CD4-positive, alpha-beta T cell treated with Interleukin-1 beta for 1 hour (primary cell): ENCODE results near the gene EPG5.
"Not testable (repeated sequence)": the region's sequence is repeated elsewhere in the genome, so short reads cannot be mapped to it uniquely, and the experiment has no call there.

Experiments used
- DNase-seq, 2 donors: peaks; one replicate each; pipeline ENCODE4 v3.0.0-alpha.2; 2020 to 2022

The EPG5 gene

DNA sequence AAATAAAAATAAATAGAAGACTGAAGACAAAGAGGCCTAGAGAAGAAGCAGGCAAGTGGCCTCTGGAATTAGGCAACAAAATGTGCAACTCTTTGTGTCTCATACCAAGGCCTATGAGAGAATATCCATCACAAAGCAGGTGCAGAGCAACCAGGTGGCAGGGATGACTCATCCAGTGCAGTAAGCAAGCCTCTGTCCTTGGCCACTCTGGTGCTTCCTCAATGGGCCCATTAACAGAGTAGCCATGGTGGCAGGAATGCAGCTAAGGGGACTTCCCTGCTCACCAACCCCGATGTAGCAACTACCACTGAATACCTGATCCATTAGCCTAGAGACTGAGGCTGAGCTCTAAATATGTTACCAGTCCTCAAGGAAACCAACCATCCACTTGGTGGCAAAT, 11.0 kb upstream of the EPG5 start:
- DNase-seq, result no peak

DNA sequence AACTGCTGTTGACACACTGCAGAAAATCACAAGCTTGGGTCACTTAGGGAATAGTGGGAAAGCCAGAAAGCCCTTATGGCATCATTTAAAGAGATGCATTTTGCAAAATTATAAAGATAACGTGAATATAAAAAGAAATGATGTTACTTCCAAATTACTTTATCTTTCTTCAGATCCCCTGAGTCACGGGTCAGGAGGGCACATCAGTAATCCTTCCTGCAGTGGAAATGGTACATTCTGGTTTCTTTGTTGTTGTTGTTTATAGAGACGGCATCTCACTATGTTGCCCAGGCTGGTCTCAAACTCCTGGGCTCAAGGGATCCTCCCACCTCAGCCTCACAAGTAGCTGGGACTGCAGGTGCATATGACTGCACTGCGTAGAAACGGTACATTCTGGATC, 9.8 kb upstream of the EPG5 start:
- DNase-seq, result no peak

DNA sequence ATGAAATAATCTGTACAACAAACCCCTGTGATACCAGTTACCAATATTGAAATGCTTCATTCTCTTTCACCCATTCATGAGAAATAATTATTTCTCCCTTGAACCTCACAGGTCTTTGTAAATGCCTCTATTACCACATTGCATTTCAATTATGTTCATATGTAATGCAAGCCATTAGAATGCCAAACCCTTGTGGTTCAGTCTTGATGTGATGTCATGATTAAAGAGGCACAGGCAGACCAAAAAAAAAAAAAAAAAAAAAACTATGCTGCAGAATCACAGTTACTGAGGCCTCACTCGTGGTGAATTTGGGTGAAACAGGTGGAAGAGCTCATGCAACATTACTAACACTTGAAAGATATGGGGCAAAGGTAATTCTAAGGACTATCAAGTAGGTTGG, 9.4 kb upstream of the EPG5 start:
- no peak for DNase-seq

DNA sequence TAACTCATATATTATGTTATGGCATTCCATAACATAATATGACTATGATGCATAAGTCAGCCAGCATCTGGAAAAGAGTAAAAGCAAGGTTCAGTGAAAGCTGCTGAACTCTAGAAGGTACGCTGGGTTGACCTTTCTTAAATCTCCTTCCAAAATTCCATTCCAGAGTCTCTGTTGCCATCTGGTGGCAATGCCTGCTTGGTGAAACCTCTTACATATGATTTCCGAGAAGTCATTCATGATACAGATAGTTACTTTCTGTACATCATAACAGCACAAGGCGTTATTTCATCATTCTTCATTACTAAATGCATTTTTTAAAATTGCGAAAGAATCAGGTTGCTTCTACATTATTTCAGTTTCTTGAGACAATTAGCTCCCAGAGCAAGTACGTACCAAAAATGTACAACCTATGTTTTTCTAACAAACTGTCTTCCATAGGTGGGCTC, 7.0 kb upstream of the EPG5 start:
- peak; percentile 68 to 80 for DNase-seq

DNA sequence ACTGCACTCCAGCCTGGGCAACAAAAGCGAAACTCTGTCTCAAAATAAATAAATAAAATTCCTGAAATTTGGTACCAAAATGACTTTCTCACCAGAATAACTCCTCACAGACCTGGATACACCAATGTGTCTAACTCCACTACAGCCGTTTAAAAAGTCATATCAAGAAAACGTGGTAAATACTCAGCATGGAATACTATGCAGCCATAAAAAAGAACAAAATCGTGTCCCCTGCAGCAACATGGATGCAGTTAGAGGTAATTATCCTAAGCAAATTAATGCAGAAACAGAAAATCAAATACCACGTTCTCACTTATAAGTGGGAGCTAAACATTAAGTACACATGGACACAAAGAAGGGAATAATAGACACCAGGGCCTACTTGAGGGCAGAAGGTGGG, 2.2 kb downstream of the EPG5 start:
- DNase-seq, result not testable (repeated sequence)

DNA sequence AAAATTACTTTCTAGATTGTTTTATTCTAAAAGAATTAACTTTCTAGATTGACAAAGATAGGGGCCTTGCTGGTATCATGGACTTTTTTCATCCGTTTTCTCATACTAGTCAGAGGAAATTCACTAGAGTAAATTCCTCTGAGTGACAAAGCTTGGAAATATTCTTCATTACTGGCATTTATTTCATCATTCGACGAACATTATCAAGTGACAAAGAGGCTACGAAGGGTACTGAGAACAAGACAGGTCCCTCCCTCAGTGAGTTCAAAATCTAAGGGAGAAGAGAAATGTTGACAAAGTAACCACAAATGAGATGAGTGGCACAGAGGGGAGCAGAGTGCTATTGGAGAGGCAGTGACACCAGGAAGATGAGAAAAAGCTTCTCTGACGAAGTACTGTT, 4.3 kb downstream of the EPG5 start:
- peak; percentile 4 to 34 for DNase-seq

DNA sequence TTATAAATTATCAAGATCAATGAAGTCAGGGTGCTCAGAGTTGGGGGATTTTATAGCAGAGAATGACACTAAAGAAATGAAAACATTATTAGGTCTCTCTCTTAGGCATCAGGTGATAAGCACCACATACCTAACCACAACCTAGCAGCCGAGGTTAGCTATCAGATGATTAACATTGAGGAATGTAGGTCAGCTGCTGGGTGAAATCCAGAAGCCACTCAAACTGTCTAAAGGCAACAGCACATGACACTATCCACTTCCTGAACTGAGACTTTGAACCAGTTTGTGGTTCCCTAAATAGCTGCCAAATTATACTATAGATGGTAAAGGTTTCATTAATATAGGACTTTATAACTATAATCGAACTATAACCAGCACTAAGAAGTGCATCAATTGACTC, 4.7 kb downstream of the EPG5 start:
- peak; percentile 41 to 78 for DNase-seq

DNA sequence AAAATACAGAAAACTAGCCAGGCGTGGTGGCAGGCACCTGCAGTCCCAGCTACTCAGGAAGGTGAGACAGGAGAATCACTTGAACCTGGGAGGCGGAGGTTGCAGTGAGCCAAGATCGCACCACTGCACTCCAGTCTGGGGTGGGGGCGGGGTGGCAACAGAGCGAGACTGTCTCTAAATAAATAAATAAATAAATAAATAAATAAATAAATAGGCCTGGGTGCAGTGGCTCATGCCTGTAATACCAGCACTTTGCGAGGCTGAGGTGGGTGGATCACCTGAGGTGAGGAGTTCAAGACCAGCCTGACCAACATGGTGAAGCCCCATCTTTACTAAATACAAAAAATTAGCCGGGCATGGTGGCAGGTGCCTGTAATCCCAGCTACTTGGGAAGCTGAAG, 7.6 kb downstream of the EPG5 start:
- not testable (repeated sequence) for DNase-seq

DNA sequence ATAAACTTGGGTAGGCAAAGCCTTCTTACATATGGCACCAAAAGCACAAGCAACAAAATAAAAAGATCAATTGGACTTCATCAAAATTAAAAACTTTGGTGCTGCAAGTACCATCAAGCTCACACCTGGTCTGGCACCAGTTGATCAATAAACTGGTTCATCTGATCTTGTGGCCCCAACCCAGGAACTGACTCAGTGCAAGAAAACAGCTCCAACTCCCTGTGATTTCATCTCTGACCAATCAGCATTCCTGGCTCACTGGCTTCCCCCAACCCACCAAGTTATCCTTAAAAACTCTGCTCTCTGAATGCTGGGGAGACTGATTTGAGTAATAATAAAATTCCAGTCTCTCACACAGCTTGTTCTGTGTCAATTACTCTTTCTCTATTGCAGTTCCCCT, 8.4 kb downstream of the EPG5 start:
- DNase-seq, result no peak

DNA sequence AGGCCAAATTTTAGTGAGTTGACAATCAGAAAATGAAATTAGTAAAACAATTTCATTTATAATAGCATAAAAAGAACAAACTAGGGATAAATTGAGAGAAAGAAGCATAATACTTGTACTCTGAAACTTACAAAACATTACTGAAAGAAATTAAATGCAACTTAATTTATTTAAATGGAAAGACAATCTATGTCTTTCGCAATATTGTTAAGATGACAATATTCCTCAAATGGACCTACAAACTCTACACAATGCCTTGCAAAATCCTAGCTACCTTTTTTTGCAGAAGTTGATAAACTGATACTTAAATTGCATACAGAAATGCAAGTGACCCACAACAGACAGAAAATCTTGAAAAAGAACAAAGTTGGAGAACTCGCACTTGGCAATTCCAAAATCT, 9.1 kb downstream of the EPG5 start:
- no peak for DNase-seq

DNA sequence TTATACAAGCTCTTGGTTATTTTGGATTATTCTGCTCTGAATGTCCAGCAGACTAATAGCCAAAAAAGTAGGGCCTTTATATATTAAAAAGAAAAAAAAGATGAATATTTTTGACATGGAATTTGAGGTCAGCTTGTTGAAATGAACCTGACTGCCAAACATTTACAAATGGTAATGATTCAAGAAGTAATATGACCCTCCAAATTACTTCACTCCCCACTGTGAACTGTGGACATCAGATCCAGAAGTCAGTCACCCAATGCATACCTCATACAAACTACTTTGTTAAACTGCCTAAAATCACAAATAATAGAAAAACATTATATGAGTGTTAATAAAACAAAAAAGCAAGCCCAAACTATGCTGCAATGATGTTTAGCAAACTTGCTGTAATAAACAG, 10.0 kb downstream of the EPG5 start:
- no peak for DNase-seq

DNA sequence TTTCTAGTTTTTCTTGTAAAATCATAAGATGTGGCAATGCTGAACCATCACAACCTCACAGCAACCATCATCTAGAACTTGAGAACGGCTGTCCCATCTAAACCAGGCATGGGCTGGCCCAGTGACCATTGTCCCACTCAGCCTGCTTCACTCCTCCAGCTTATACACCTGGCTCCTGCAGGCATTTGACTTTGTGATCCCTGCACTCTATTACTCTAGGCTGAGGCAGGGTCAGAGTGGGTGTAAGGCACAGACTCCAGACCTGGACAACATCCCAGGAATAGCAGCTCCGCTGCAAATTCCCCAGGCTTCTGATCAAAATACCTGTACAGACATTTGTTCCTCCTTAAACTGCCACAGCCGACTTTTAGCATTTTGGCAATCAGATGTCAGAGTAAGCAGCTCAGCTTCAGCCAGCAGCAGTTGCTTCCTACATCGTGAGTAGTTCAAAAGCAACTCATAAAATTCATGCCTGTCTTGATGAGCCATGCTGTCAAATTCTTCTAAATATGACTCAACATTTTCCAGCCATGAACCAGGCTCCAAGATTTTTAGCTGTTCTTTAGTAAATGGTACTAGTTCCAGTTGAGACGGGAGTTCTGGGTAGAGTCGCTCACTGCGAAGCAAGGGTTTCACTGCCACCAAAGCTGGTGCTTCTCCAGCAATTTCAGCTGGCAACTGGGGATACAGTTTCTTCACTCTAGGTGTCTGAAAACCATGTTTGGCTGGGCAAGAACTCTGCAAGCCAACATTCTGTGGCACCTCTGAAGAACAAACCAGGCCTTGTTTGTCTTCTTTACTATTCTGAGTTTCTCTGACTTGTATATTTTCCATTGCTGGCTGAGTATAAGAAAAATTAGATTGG, 12.8 kb downstream of the EPG5 start:
- no peak for DNase-seq

DNA sequence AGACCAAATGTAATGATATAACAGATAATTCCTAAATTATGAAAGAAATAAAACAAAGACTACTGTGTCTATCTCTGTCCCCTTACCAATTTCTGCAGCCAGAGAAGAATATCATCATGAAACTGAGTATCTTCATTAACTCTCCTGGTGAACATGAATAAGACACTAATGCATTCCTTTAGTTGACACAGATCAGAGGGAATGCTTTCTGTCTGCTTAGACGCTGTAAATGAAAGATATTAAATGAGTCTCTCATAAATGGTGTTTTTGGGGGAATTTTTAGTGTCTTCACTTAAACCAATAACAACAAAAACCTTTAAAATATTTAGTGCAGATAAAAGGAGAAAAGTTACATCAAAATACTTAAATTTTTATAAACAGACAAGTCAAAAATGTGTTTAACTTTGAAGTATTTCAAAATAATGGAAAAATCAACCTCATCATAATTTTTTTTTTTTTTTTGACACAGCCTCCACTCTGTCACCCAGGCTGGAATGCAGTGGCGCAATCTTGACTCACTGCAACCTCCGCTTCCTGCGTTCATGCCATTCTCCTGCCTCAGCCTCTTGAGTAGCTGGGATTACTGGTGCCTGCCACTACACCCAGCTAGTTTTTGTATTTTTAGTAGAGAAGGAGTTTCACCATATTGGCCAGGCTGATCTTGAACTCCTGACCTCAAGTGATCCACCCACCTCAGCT, 16.0 kb downstream of the EPG5 start:
- peak in 1 of 2 donors; percentile 15 for DNase-seq

DNA sequence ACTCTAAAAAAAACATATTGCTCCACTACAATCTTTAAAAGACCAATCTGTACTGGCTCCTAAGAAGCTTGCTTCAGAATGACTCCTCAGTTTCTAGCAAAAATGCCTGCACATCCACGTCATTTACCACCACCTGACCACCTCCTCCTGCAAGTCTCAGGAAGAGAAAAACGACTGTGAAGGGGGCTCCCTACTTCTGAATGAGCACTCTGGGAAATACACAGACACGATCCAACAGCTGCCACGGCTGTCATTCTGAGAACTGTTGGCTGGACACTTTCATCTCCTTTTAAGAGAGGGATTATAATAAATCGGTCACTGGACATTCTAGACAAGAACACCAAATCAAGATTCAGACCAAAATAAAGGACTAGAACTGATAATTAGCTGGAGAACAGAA, 21.5 kb downstream of the EPG5 start:
- no peak for DNase-seq

DNA sequence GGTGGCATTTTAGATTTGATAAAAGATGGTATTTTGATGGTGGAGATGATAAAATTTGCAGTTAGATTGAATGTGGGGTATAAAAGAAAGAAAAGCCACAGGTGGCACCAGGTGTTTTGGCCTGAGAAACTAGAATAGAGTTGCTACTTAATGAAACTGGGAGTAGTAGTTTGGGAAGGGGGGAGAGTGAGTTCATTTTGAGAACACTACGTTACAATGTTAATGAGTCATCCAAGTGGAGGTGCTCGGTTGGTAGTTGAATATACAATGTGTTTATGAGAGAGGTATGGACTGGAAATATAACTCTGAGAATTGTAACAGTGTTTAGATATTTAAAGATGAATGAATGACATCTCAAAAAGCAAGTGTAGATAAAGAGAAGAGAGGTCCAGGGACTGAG, 26.4 kb downstream of the EPG5 start:
- no peak for DNase-seq

DNA sequence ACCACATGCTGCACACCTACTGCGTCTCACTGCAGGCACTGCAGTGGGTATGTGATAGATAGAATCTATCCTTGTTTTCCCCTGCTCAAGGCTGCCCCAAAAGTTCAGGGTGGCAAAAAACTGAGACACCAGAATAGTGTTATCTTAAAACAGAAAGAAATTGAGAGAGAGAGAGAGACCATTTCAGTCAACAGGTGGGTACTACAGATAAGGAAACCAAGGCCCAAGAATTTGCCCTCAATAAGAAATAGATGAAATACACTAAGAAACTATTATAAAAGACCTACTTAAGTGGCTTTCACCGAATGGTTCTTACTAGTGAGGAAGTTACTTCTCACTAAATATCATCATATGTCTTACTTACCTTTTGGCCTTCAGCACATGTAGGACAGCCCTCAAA, 27.9 kb downstream of the EPG5 start:
- DNase-seq, result no peak

DNA sequence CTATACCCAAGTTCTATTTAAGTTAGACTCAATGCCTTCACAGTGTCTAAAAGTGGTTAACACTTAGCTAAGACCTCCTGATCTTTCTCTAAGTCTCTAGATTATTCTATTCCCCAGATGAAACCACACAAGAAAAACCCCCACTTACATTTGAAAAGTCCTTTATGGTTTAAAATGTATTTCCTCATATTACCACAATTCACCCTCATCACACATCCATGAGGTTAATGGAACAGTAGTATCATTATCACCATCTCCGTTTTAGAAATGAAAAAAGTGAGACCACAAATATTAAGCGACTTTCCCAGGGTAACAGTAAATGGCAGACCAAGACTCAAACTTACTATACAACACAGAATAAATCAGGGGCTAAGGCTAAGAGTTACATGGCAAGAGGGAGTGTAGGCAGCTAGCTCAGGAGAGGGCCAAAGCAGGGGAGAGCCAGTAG, 28.6 kb downstream of the EPG5 start:
- DNase-seq, result peak in 1 of 2 donors; percentile 56

DNA sequence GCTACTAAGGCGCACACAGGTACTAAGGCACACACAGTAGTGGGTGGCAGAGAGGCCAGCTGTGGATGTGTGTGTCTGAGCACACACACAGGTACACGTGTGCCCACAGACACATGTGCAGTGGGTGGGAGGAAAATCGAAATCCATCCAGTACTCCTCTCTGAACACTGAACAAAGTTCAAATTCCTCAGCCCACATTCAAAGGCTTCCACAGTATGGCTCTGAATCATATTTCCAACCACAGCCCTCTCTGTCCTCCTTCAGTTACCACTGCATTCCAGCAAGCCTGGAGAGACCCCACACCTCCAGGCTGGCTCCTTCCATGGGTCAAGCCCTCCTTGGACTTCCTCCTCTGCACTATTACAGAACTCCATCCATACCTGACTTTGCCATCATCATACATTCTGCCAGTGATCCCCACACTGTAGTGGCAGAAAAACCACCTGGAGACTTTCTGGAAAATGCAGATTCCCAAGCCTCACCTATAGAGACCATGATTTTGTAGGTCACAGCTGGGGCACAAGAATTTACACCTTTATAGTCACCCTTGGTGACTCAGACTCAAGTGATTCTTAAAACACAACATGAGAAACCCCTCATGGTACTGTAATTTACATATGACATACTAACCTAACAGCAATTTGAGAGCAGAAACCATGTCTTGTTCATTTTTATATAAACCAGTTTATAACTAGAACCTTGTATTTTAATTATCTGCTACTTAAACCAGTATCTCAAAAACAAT, 31.4 kb downstream of the EPG5 start:
- DNase-seq, result no peak

DNA sequence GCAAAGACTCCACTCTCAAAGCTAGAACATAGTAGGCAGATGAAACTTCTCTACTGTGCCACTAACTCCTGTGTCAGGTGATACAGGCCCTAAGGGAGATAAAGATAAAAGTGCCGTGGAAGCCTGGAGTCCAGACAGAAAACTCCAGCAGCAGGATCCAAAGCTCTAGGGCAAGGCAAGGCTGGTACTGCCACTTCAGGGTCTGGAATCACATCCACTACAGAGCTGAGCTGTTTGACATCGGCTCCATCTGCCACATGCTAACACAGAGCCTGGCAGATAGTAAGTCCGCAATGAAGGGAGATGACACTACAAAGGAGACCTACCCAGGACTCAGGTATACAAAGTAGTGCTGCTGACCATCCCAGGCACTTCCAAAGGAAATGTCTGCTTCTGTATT, 34.4 kb downstream of the EPG5 start:
- DNase-seq, result no peak

DNA sequence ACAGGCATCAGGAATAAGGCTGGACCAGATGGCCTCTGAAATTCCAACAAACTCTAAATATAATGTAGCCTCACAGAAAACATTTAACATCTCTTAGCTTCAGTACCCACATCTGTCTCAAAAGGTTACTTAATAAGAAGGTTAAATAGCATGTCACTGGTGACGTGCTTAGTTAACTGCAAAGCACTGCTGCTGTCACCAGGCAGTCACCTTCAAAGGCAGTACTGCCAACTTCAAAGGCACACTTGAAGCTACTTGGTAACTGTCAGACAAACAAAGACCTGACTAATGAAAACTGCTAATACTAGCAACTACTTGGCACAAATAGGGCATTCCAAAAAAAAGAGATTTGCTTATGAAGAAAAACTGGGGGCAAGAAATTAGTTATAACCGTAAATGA, 36.2 kb downstream of the EPG5 start:
- no peak for DNase-seq

DNA sequence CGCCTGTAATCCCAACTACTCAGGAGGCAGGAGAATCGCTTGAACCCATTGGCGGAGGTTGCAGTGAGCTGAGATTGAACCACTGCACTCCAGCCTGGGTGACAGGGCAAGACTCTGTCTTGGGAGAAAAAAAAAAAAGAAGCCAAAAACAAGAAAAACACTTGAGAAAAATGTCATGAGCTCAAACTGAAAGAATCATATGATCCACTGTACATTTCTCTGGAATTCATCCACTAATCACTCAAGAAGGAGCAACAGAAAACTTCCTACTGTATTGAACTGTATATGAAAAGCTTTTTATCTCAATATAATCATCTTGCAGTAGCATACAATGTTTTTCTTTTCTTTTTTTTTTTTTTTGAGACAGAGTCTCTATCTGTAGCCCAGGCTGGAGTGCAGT, 40.4 kb downstream of the EPG5 start:
- no peak for DNase-seq

DNA sequence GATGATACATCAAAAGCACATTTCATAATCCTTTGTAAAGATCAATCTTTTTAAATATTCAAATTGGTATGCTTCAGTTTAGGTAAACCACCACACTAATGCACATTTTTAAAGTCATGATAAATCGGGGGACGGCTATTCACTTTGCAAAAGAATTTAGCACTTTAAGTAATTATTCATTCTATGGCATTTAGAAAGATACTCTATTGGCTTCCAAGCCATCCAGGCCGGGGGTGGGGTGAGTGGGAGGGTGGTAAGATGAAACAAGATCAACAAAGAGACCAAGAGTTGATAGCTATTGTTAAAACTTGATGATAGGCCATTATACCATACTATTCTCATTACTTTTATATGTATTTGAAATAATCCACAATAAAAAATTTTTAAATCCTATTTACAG, 41.0 kb downstream of the EPG5 start:
- no peak for DNase-seq

DNA sequence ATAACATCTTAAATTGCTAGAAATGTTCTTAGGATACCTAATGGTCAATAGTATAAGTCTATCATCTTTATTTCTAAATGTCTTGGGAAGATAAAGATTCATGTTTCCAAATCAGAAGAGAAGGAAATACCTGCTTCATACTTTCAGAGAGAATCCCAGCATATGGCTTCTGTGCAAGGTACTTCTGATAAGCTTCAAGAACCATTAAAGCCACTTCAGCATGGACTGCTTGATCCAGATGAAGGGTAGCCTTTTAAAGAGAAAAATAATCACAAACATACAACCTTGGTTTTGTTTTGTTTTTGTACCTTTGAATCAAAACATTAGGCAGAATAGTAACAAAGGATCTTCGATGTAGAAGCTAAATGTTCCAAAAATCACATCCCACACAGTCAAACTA, 44.0 kb downstream of the EPG5 start:
- no peak for DNase-seq

DNA sequence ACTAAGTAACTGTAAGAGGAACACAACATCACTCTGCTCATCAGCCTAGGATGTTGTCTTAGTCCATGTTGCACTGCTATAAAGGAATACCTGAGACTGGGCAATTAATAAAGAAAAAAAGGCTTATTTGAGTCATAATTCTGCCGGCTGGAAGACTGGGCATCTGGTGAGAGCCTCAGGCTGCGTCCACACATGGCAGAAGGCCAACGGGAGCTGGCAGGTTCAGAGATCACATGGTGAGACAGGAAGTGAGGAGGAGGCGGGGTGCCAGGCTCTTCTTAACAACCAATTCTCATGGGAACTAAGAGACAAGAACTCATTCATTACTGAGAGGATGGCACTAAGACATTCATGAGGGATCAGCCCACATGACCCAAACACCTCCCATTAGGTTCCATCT, 46.8 kb downstream of the EPG5 start:
- no peak for DNase-seq
